ENCODE measurements around the gene SORL1.
A peak's percentile ranks its signal among the peaks of the same experiment; 100 is the strongest.

Gene SORL1

GRCh38 chr11:121456816-121457431, 4.8 kb downstream of the SORL1 start:
- DNase-seq (ENCODE audit: low spot score in 2 of 2) (no peak), ATAC-seq (no peak)
- H3K9me3 Mint-ChIP-seq = no peaks in the 10 kb centered on the region
- peaks cover 13% of the 10 kb centered on the region for H3K36me3 Mint-ChIP-seq
- peak overlapping the region; percentile 38 for H3K27ac Mint-ChIP-seq
- peak overlapping the region; percentile 97 for H3K4me3 Mint-ChIP-seq
- peaks cover 93% of the 10 kb centered on the region for H3K4me1 Mint-ChIP-seq

GRCh38 chr11:121458551-121458950, 6.4 kb downstream of the SORL1 start:
- peaks cover 5% of the 10 kb centered on the region for H3K36me3 Mint-ChIP-seq
- peaks cover 98% of the 10 kb centered on the region for H3K4me1 Mint-ChIP-seq
- peak overlapping the region; percentile 38 for H3K27ac Mint-ChIP-seq
- DNase-seq (ENCODE audit: low spot score in 2 of 2) = no peak
- peak overlapping the region; percentile 25 for H3K4me3 Mint-ChIP-seq
- no peak for ATAC-seq
- no peaks in the 10 kb centered on the region for H3K9me3 Mint-ChIP-seq

- Mint-ChIP-seq H3K27ac (peak overlapping the region; percentile 90), H3K36me3 (no peaks in the 10 kb centered on the region), H3K4me1 (peaks cover 97% of the 10 kb centered on the region), H3K9me3 (no peaks in the 10 kb centered on the region), H3K4me3 (peak overlapping the region; percentile 25)
- DNase-seq (ENCODE audit: low spot score in 2 of 2) (no peak), ATAC-seq (no peak)
These were observed 7.4 kb downstream of the SORL1 start for GRCh38 chr11:121459413-121460017.

- Mint-ChIP-seq H3K4me3 (peak overlapping the region; percentile 69), H3K9me3 (no peaks in the 10 kb centered on the region), H3K4me1 (peaks cover 97% of the 10 kb centered on the region), H3K36me3 (no peaks in the 10 kb centered on the region), H3K27ac (peak overlapping the region; percentile 90)
- DNase-seq (ENCODE audit: low spot score in 2 of 2) (no peak), ATAC-seq (no peak)
These were observed 8.9 kb downstream of the SORL1 start for GRCh38 chr11:121460941-121461514.

- peak overlapping the region; percentile 90 for H3K27ac Mint-ChIP-seq
- H3K4me3 Mint-ChIP-seq = peak overlapping the region; percentile 69
- no peak for DNase-seq (ENCODE audit: low spot score in 2 of 2)
- no peak for ATAC-seq
- H3K9me3 Mint-ChIP-seq = no peaks in the 10 kb centered on the region
- H3K36me3 Mint-ChIP-seq = no peaks in the 10 kb centered on the region
- peaks cover 97% of the 10 kb centered on the region for H3K4me1 Mint-ChIP-seq
These were observed 9.7 kb downstream of the SORL1 start for GRCh38 chr11:121461843-121462242.

GRCh38 chr11:121463689-121464335, 11.7 kb downstream of the SORL1 start:
- DNase-seq (ENCODE audit: low spot score in 2 of 2) (no peak), ATAC-seq (no peak)
- Mint-ChIP-seq H3K4me1 (peaks cover 96% of the 10 kb centered on the region), H3K4me3 (peak overlapping the region; percentile 69), H3K36me3 (peaks cover 6% of the 10 kb centered on the region), H3K27ac (peak overlapping the region; percentile 90), H3K9me3 (no peaks in the 10 kb centered on the region)

GRCh38 chr11:121464352-121464946, 12.3 kb downstream of the SORL1 start:
- peak; percentile 87 for ATAC-seq
- H3K9me3 Mint-ChIP-seq = no peaks in the 10 kb centered on the region
- peak overlapping the region; percentile 69 for H3K4me3 Mint-ChIP-seq

GRCh38 chr11:121465709-121466062, 13.6 kb downstream of the SORL1 start:
- Mint-ChIP-seq H3K27ac (peak overlapping the region; percentile 90), H3K4me1 (peaks cover 90% of the 10 kb centered on the region), H3K4me3 (peak overlapping the region; percentile 69), H3K9me3 (no peaks in the 10 kb centered on the region), H3K36me3 (peaks cover 19% of the 10 kb centered on the region)
- DNase-seq (ENCODE audit: low spot score in 2 of 2) = no peak
- no peak for ATAC-seq

More at GRCh38 chr11:121464352-121464946, 12.3 kb downstream of the SORL1 start:
- Mint-ChIP-seq H3K27ac (peak overlapping the region; percentile 90), H3K36me3 (peaks cover 8% of the 10 kb centered on the region), H3K4me1 (peaks cover 96% of the 10 kb centered on the region)
- DNase-seq (ENCODE audit: low spot score in 2 of 2) = peak; percentile 57 to 85

- Mint-ChIP-seq H3K36me3 (peaks cover 19% of the 10 kb centered on the region), H3K9me3 (no peaks in the 10 kb centered on the region), H3K4me3 (peak overlapping the region; percentile 69), H3K27ac (peak overlapping the region; percentile 90), H3K4me1 (peaks cover 90% of the 10 kb centered on the region)
- DNase-seq (ENCODE audit: low spot score in 2 of 2) (peak in 1 of 2 donors; percentile 61), ATAC-seq (no peak)
These were observed 14.1 kb downstream of the SORL1 start for GRCh38 chr11:121466063-121466794.

GRCh38 chr11:121467471-121467870, 15.4 kb downstream of the SORL1 start:
- Mint-ChIP-seq H3K36me3 (peaks cover 20% of the 10 kb centered on the region), H3K9me3 (no peaks in the 10 kb centered on the region), H3K4me1 (peaks cover 90% of the 10 kb centered on the region), H3K4me3 (peak overlapping the region; percentile 69), H3K27ac (peak overlapping the region; percentile 90)
- DNase-seq (ENCODE audit: low spot score in 2 of 2) (no peak), ATAC-seq (no peak)

- Mint-ChIP-seq H3K4me1 (peaks cover 90% of the 10 kb centered on the region), H3K36me3 (peaks cover 24% of the 10 kb centered on the region), H3K27ac (peak overlapping the region; percentile 90), H3K9me3 (no peaks in the 10 kb centered on the region), H3K4me3 (peak overlapping the region; percentile 69)
- ATAC-seq (peak; percentile 59), DNase-seq (ENCODE audit: low spot score in 2 of 2) (peak; percentile 38 to 64)
These were observed 15.9 kb downstream of the SORL1 start for GRCh38 chr11:121467965-121468364.

- DNase-seq (ENCODE audit: low spot score in 2 of 2) = no peak
- H3K4me1 Mint-ChIP-seq = peaks cover 90% of the 10 kb centered on the region
- H3K36me3 Mint-ChIP-seq = peaks cover 31% of the 10 kb centered on the region
- no peaks in the 10 kb centered on the region for H3K9me3 Mint-ChIP-seq
- no peak overlapping the region for H3K27ac Mint-ChIP-seq
- no peak for ATAC-seq
- no peak overlapping the region for H3K4me3 Mint-ChIP-seq
These were observed 17.8 kb downstream of the SORL1 start for GRCh38 chr11:121469910-121470309.

- no peak for DNase-seq (ENCODE audit: low spot score in 2 of 2)
- Mint-ChIP-seq H3K27ac (no peak overlapping the region), H3K36me3 (peaks cover 31% of the 10 kb centered on the region), H3K4me3 (no peak overlapping the region), H3K9me3 (no peaks in the 10 kb centered on the region), H3K4me1 (peaks cover 87% of the 10 kb centered on the region)
- no peak for ATAC-seq
These were observed 19.1 kb downstream of the SORL1 start for GRCh38 chr11:121471167-121471566.

GRCh38 chr11:121472312-121472711, 20.2 kb downstream of the SORL1 start:
- H3K9me3 Mint-ChIP-seq = no peaks in the 10 kb centered on the region
- ATAC-seq (peak; percentile 74), DNase-seq (ENCODE audit: low spot score in 2 of 2) (no peak)
- H3K4me3 Mint-ChIP-seq = peak overlapping the region; percentile 40
- peaks cover 88% of the 10 kb centered on the region for H3K4me1 Mint-ChIP-seq
- H3K36me3 Mint-ChIP-seq = peaks cover 32% of the 10 kb centered on the region
- peak overlapping the region; percentile 75 for H3K27ac Mint-ChIP-seq

Measured in stimulated activated effector memory CD8-positive, alpha-beta T cell treated with anti-CD3 and anti-CD28 coated beads, Interleukin-12 subunit alpha, Interleukin-12 subunit beta, amount 100 ng/mL, for 72 hours (primary cell).